ENCODE results near the gene TOPAZ1.
"Not testable (repeated sequence)": the region's sequence is repeated elsewhere in the genome, so short reads cannot be mapped to it uniquely, and the experiment has no call there.

Gene TOPAZ1

GRCh38 chr3:44337248-44337785 lies 95.6 kb downstream of the TOPAZ1 start:
- DNase-seq, result peak; percentile 15

- peak; percentile 95 for DNase-seq
Observed at GRCh38 chr3:44338010-44338827, 96.5 kb downstream of the TOPAZ1 start, which contains the start of gene TCAIM. Gene TCAIM (plus strand): TSS chr3:44338766. CDS start chr3:44354783, 16,017 bp downstream.

- no peak for DNase-seq
Observed at GRCh38 chr3:44338828-44339127, 97.1 kb downstream of the TOPAZ1 start.

- no peak for DNase-seq
Observed at GRCh38 chr3:44339181-44340057, 97.7 kb downstream of the TOPAZ1 start.

- DNase-seq, result no peak
Observed at GRCh38 chr3:44340058-44340395, 98.3 kb downstream of the TOPAZ1 start.

GRCh38 chr3:44342176-44342790 lies 100.6 kb downstream of the TOPAZ1 start:
- DNase-seq, result no peak

GRCh38 chr3:44343421-44343820 lies 101.7 kb downstream of the TOPAZ1 start:
- DNase-seq, result no peak

GRCh38 chr3:44346590-44346989 lies 104.9 kb downstream of the TOPAZ1 start:
- not testable (repeated sequence) for DNase-seq

- no peak for DNase-seq
Observed at GRCh38 chr3:44348993-44349392, 107.3 kb downstream of the TOPAZ1 start.

GRCh38 chr3:44353355-44353924 lies 111.8 kb downstream of the TOPAZ1 start:
- no peak for DNase-seq

- DNase-seq, result peak; percentile 14
Observed at GRCh38 chr3:44355362-44356033, 113.8 kb downstream of the TOPAZ1 start.

- no peak for DNase-seq
Observed at GRCh38 chr3:44359146-44359751, 117.6 kb downstream of the TOPAZ1 start.

GRCh38 chr3:44363591-44363990 lies 121.9 kb downstream of the TOPAZ1 start:
- no peak for DNase-seq

GRCh38 chr3:44365952-44366351 lies 124.3 kb downstream of the TOPAZ1 start:
- peak; percentile 0 for DNase-seq

GRCh38 chr3:44375450-44375849 lies 133.8 kb downstream of the TOPAZ1 start:
- DNase-seq, result no peak
